SU-DHL-6 (cell line): ENCODE results near the gene TIFAB.

Source experiments
- H2AFZ ChIP-seq: fragments of 200-600 bp; sonication (generic); 2 replicates; pipeline ENCODE4 v1.6.1; 2014; ENCODE audit warnings: low read depth, mild to moderate bottlenecking, moderate library complexity, mixed read lengths, antibody characterized with exemption, low read length; ENCODE audit not compliant: severe bottlenecking
- H3F3A ChIP-seq: fragments of 200-600 bp; shearing (Covaris generic); 2 replicates; pipeline ENCODE4 v1.6.0; 2016; ENCODE audit warnings: antibody characterized with exemption, mild to moderate bottlenecking; ENCODE audit not compliant: insufficient read depth
- H3K27ac ChIP-seq: fragments of 200-600 bp; sonication (generic); 2 replicates; pipeline ENCODE4 v1.5.1; 2016; ENCODE audit warnings: low read depth, mild to moderate bottlenecking, low read length, moderate library complexity, mixed read lengths
- H3K27me3 ChIP-seq: fragments of 200-600 bp; sonication (generic), shearing (Covaris generic); 2 replicates; pipeline ENCODE4 v1.6.0; 2014; ENCODE audit warnings: mild to moderate bottlenecking, low read length
- H3K36me3 ChIP-seq: fragments of 200-600 bp; sonication (generic); 2 replicates; pipeline ENCODE4 v1.6.1; 2014; ENCODE audit warnings: mild to moderate bottlenecking, low read length, mixed read lengths
- H3K4me2 ChIP-seq: fragments of 300-600, 200-600 bp; shearing (Covaris generic), sonication (generic); 2 replicates; pipeline ENCODE4 v1.6.0; 2014; ENCODE audit warnings: low read length, low read depth, mild to moderate bottlenecking; ENCODE audit not compliant: poor library complexity, severe bottlenecking
- H3K4me3 ChIP-seq: fragments of 200-600 bp; sonication (generic); 2 replicates; pipeline ENCODE4 v1.5.1; 2014; ENCODE audit warnings: antibody characterized with exemption, low read length, mild to moderate bottlenecking, mixed read lengths; ENCODE audit not compliant: insufficient read depth, poor library complexity, severe bottlenecking
- H3K79me2 ChIP-seq: fragments of 200-600 bp; sonication (generic); 2 replicates; pipeline ENCODE4 v1.6.1; 2014; ENCODE audit warnings: mild to moderate bottlenecking, low read length, moderate library complexity; ENCODE audit not compliant: insufficient read depth
- H3K9ac ChIP-seq: fragments of 200-600 bp; sonication (generic); 2 replicates; pipeline ENCODE4 v1.7.0; 2014; ENCODE audit warnings: mild to moderate bottlenecking, low read length
- H3K9me2 ChIP-seq: fragments of 200-600 bp; sonication (generic); replicated peaks from 2 replicates; pipeline ENCODE4 v1.6.1; 2014; ENCODE audit warnings: low read length; ENCODE audit not compliant: insufficient read depth
- H3K9me3 ChIP-seq: fragments of 200-600 bp; sonication (generic); 2 replicates; pipeline ENCODE4 v1.6.1; 2014; ENCODE audit warnings: low read length, mixed read lengths; ENCODE audit not compliant: insufficient read depth
- H4K20me1 ChIP-seq: fragments of 200-600 bp; sonication (generic); 2 replicates; pipeline ENCODE4 v1.6.1; 2014; ENCODE audit warnings: low read depth, mild to moderate bottlenecking, antibody characterized with exemption, low read length, moderate library complexity, mixed read lengths
- EZH2phosphoT487 ChIP-seq: fragments of 200-600 bp; sonication (generic), shearing (Covaris generic); conservative IDR thresholded peaks from 2 replicates; pipeline ENCODE4 v1.6.1; 2018; ENCODE audit warnings: mild to moderate bottlenecking, antibody characterized with exemption, low read length, moderate library complexity, mixed read lengths
- TF ChIP-seq, protein P1 (sequence below): fragments of 200-600 bp; sonication (generic); IDR thresholded peaks from one replicate; pipeline ENCODE4 v1.5.1; 2017; ENCODE audit warnings: antibody characterized with exemption, mild to moderate bottlenecking, low read length, moderate library complexity; ENCODE audit not compliant: insufficient read depth, poor library complexity, severe bottlenecking

The TIFAB gene

DNA sequence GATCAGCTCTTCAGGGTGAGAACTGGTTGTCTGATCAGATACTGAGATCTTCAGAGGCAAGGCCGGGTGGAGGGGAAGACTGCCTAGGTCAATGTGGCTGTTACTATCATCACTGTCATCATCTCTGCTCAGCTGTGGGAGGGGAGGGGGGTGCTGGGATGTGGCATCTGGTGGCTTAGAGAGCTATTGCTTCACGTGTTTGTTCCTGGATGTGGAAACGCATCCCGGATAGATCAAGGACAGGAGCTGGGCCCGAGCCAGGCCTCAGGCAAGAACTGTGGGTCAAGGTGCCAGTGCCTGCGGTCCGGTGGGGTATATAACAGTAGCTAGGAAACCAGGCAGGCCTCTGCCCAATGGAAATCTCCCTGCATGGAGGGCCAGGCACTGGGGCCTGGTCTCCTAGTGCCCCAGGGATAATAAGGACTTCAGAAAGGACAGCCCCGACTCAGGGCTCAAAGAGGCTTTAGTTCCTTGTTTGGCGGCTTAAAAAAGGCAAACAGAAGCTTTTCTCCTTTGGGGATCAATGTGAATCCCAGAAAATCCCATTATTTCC is 30.3 kb upstream of the TIFAB start:
- H4K20me1 ChIP-seq, result no peaks in the 10 kb centered on the region
- H3K79me2 ChIP-seq, result no peaks in the 10 kb centered on the region
- H2AFZ ChIP-seq, result no peak overlapping the region
- H3F3A ChIP-seq, result no peaks in the 10 kb centered on the region
- H3K4me2 ChIP-seq, result no peak overlapping the region
- no peak overlapping the region for H3K27ac ChIP-seq
- H3K9me3 ChIP-seq, result no peaks in the 10 kb centered on the region
- no peaks in the 10 kb centered on the region for H3K36me3 ChIP-seq
- no peaks in the 10 kb centered on the region for H3K27me3 ChIP-seq
- no peak overlapping the region for H3K9ac ChIP-seq
- no peak overlapping the region for H3K4me3 ChIP-seq
- TF ChIP-seq, protein P1, sequence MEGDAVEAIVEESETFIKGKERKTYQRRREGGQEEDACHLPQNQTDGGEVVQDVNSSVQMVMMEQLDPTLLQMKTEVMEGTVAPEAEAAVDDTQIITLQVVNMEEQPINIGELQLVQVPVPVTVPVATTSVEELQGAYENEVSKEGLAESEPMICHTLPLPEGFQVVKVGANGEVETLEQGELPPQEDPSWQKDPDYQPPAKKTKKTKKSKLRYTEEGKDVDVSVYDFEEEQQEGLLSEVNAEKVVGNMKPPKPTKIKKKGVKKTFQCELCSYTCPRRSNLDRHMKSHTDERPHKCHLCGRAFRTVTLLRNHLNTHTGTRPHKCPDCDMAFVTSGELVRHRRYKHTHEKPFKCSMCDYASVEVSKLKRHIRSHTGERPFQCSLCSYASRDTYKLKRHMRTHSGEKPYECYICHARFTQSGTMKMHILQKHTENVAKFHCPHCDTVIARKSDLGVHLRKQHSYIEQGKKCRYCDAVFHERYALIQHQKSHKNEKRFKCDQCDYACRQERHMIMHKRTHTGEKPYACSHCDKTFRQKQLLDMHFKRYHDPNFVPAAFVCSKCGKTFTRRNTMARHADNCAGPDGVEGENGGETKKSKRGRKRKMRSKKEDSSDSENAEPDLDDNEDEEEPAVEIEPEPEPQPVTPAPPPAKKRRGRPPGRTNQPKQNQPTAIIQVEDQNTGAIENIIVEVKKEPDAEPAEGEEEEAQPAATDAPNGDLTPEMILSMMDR, result no peak
- TF ChIP-seq EZH2phosphoT487, result no peak
- no peaks in the 10 kb centered on the region for H3K9me2 ChIP-seq

DNA sequence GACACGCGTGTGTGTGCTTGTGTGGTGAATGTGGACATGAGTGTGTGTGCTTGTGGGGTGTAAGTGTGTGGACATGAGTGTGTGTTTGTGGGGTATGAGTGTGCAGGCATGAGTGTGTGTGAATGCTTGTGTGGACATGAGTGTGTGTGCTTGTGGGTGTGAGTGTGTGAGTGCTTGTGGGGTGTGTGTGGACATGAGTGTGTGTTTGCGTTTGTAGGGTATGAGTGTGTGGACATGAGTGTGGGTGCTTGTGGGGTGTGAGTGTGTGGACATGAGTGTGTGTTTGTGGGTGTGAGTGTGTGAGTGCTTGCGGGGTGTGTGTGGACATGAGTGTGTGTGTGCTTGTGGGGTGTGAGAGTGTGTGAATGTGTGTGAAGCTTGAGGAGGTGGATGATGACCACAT is 29.8 kb upstream of the TIFAB start:
- H3K4me2 ChIP-seq, result no peak overlapping the region
- H2AFZ ChIP-seq, result no peak overlapping the region
- no peaks in the 10 kb centered on the region for H3K9me3 ChIP-seq
- H3K27ac ChIP-seq, result no peak overlapping the region
- no peaks in the 10 kb centered on the region for H3K79me2 ChIP-seq
- no peak overlapping the region for H3K9ac ChIP-seq
- H3K9me2 ChIP-seq, result no peaks in the 10 kb centered on the region
- no peak overlapping the region for H3K4me3 ChIP-seq
- H3F3A ChIP-seq, result no peaks in the 10 kb centered on the region
- TF ChIP-seq, protein P1, result no peak
- TF ChIP-seq EZH2phosphoT487, result no peak
- H4K20me1 ChIP-seq, result no peaks in the 10 kb centered on the region
- no peaks in the 10 kb centered on the region for H3K27me3 ChIP-seq
- H3K36me3 ChIP-seq, result no peaks in the 10 kb centered on the region

DNA sequence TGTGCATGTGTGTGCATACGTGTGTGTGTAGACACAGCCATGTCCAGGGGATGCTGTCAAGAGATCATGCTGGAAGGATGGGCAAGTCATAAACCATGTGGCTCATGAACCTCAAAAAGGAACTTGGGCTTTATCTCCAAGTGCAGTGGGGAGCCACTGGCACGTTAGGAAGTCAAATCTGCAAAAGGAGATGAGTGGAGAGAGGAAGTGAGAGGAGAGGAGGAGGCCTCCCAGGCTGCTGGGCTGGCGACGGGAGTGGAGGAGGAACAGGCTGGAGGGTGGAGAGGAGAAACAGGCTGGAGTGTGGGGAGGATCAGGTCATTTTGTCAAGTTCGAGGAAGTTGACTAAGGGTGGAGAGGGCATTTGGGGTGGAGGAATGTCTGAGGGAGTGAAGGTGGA is 29.2 kb upstream of the TIFAB start:
- Histone ChIP-seq H3F3A (no peaks in the 10 kb centered on the region), H3K9ac (no peak overlapping the region), H3K9me2 (no peaks in the 10 kb centered on the region), H3K27me3 (no peaks in the 10 kb centered on the region), H3K4me3 (no peak overlapping the region), H3K27ac (no peak overlapping the region), H3K9me3 (no peaks in the 10 kb centered on the region), H2AFZ (no peak overlapping the region), H4K20me1 (no peaks in the 10 kb centered on the region), H3K4me2 (no peak overlapping the region), H3K36me3 (no peaks in the 10 kb centered on the region), H3K79me2 (no peaks in the 10 kb centered on the region)
- TF ChIP-seq, protein P1, result no peak
- TF ChIP-seq EZH2phosphoT487, result no peak
